Esophagus squamous epithelium (tissue), 4 donors: Measurements from ENCODE around the gene COMMD4.

Experiments used
- CTCF ChIP-seq, 6 experiments: fragments of 450-650 bp in 4 of 6; fragments of 200-600 bp in 2 of 6; sonication (generic) in 2 of 6; IDR thresholded peaks; one replicate each; pipeline ENCODE4 v1.5.1; 2016 to 2019; ENCODE audit warnings: antibody characterized with exemption in 6 of 6, mild to moderate bottlenecking in 4 of 6, moderate library complexity in 4 of 6
- POLR2A ChIP-seq, 4 donors: fragments of 450-650 bp; IDR thresholded peaks; one replicate each; pipeline ENCODE4 v1.6.1; 2017; ENCODE audit warnings: antibody characterized with exemption in 4 of 4, mild to moderate bottlenecking in 4 of 4, moderate library complexity in 3 of 4

GRCh38 chr15:75356006-75356405, 20.1 kb downstream of the COMMD4 start:
- TF ChIP-seq POLR2A (IDR thresholded peaks at IDR 0.05), result no peak
- TF ChIP-seq CTCF (IDR thresholded peaks at IDR 0.05), result no peak
